Measurements from ENCODE around the gene ZNF398. TPM values are rescaled to one million over a fixed set of nuclear protein-coding genes. Genes with fewer than 3 reads are reported as not detected.
A peak's percentile ranks its signal among the peaks of the same experiment; 100 is the strongest.

Gene ZNF398
- total RNA-seq, 2 donors from 2014 or later: 11.2 to 22.4 TPM

- ATAC-seq (no peak), DNase-seq (no peak)
- H3K4me1 ChIP-seq: peaks cover 24% of the 10 kb centered on the region
- H3K4me3 ChIP-seq: no peak overlapping the region
- H3K27ac ChIP-seq: no peak overlapping the region
- H3K27me3 ChIP-seq: no peaks in the 10 kb centered on the region
- TF ChIP-seq POLR2A (IDR thresholded peaks at IDR 0.05) (no peak), CTCF (IDR thresholded peaks at IDR 0.05) (no peak)
- no peaks in the 10 kb centered on the region for H3K9me3 ChIP-seq
- intact Hi-C loops (cut with DNase I): no loop called here
- H3K36me3 ChIP-seq (replicated peaks in 1 of 2; ENCODE audit: insufficient read depth in 1 of 2, low read depth in 2 of 2): peaks cover 15 to 30% of the 10 kb centered on the region in 2 donors
- WGBS, 2 donors: 87 to 92% methylated on average over 18 to 22 of the region's 22 CpGs
Measured at GRCh38 chr7:149198161-149198816, 51.0 kb downstream of the ZNF398 start.

GRCh38 chr7:149199234-149199995 lies 52.2 kb downstream of the ZNF398 start:
- WGBS, 2 donors: 94 to 99% methylated on average over 6 of the region's 6 CpGs
- no peak for DNase-seq
- Histone ChIP-seq H3K36me3 (replicated peaks in 1 of 2; ENCODE audit: insufficient read depth in 1 of 2, low read depth in 2 of 2) (peaks cover 15 to 30% of the 10 kb centered on the region in 2 donors), H3K4me1 (peaks cover 24% of the 10 kb centered on the region), H3K27me3 (no peaks in the 10 kb centered on the region), H3K27ac (no peak overlapping the region), H3K4me3 (no peak overlapping the region), H3K9me3 (no peaks in the 10 kb centered on the region)
- no peak for ATAC-seq
- no peak for TF ChIP-seq POLR2A (IDR thresholded peaks at IDR 0.05)
- TF ChIP-seq CTCF (IDR thresholded peaks at IDR 0.05): no peak
- intact Hi-C loops (cut with DNase I): no loop called here

- Histone ChIP-seq H3K27ac (no peak overlapping the region), H3K36me3 (replicated peaks in 1 of 2; ENCODE audit: insufficient read depth in 1 of 2, low read depth in 2 of 2) (peaks cover 23 to 37% of the 10 kb centered on the region in 2 donors), H3K9me3 (no peaks in the 10 kb centered on the region), H3K4me3 (no peak overlapping the region), H3K27me3 (no peaks in the 10 kb centered on the region), H3K4me1 (peaks cover 12% of the 10 kb centered on the region)
- TF ChIP-seq CTCF (IDR thresholded peaks at IDR 0.05) (no peak), POLR2A (IDR thresholded peaks at IDR 0.05) (no peak)
- intact Hi-C loops (cut with DNase I): no loop called here
- 78 to 85% methylated on average over 6 of the region's 6 CpGs for WGBS, 2 donors
- ATAC-seq (no peak), DNase-seq (no peak)
Measured at GRCh38 chr7:149202831-149203231, 55.6 kb downstream of the ZNF398 start.

- peaks cover 12% of the 10 kb centered on the region for H3K4me1 ChIP-seq
- no peaks in the 10 kb centered on the region for H3K27me3 ChIP-seq
- peak in 2 of 4 donors; percentile 25 to 44 for DNase-seq
- 15 to 26% methylated on average over 17 to 18 of the region's 18 CpGs for WGBS, 2 donors
- no peak overlapping the region for H3K4me3 ChIP-seq
- no peaks in the 10 kb centered on the region for H3K9me3 ChIP-seq
- TF ChIP-seq CTCF (IDR thresholded peaks at IDR 0.05): no peak
- no peak for TF ChIP-seq POLR2A (IDR thresholded peaks at IDR 0.05)
- ATAC-seq: peak; percentile 80
- peaks cover 9 to 37% of the 10 kb centered on the region in 2 donors for H3K36me3 ChIP-seq (replicated peaks in 1 of 2; ENCODE audit: insufficient read depth in 1 of 2, low read depth in 2 of 2)
- intact Hi-C loops (cut with DNase I): no loop called here
- H3K27ac ChIP-seq: peak overlapping the region; percentile 40 to 70 (median 54)
Measured at GRCh38 chr7:149205690-149206381, 58.6 kb downstream of the ZNF398 start.

All from body of pancreas (tissue), 4 donors.